Fibroblast of skin of left biceps (primary cell): Measurements from ENCODE around the gene MAD2L1.

Source experiments
- DNase-seq, 2 experiments: peaks; one replicate each; pipeline ENCODE4 v3.0.0-alpha.2; 2013; ENCODE audit warnings: low read depth in 2 of 2

The MAD2L1 gene

GRCh38 chr4:120059036-120059435 lies 7.6 kb downstream of the MAD2L1 start:
- no peak for DNase-seq

GRCh38 chr4:120057416-120057815 lies 9.2 kb downstream of the MAD2L1 start:
- no peak for DNase-seq

GRCh38 chr4:120056246-120056645 lies 10.4 kb downstream of the MAD2L1 start:
- DNase-seq, result no peak

GRCh38 chr4:120055795-120056194 lies 10.9 kb downstream of the MAD2L1 start:
- DNase-seq, result no peak

GRCh38 chr4:120055162-120055561 lies 11.5 kb downstream of the MAD2L1 start:
- DNase-seq, result no peak

- DNase-seq, result no peak
Observed at GRCh38 chr4:120053911-120054310, 12.7 kb downstream of the MAD2L1 start.

GRCh38 chr4:120052856-120053255 lies 13.8 kb downstream of the MAD2L1 start:
- DNase-seq, result peak; percentile 64 to 67

GRCh38 chr4:120051253-120051652 lies 15.4 kb downstream of the MAD2L1 start:
- no peak for DNase-seq

GRCh38 chr4:120049732-120050494 lies 16.7 kb downstream of the MAD2L1 start:
- peak; percentile 52 to 53 for DNase-seq

GRCh38 chr4:120043828-120044227 lies 22.8 kb downstream of the MAD2L1 start:
- no peak for DNase-seq

- no peak for DNase-seq
Observed at GRCh38 chr4:120037411-120037810, 29.2 kb downstream of the MAD2L1 start.

- no peak for DNase-seq
Observed at GRCh38 chr4:120034913-120035312, 31.7 kb downstream of the MAD2L1 start.

GRCh38 chr4:120026853-120027252 lies 39.8 kb downstream of the MAD2L1 start:
- DNase-seq, result no peak

GRCh38 chr4:120025516-120025915 lies 41.1 kb downstream of the MAD2L1 start:
- DNase-seq, result no peak

- DNase-seq, result no peak
Observed at GRCh38 chr4:120018786-120019185, 47.9 kb downstream of the MAD2L1 start.

GRCh38 chr4:120017939-120018692 lies 48.5 kb downstream of the MAD2L1 start:
- DNase-seq, result no peak

- DNase-seq, result no peak
Observed at GRCh38 chr4:120011725-120012124, 54.9 kb downstream of the MAD2L1 start.

- no peak for DNase-seq
Observed at GRCh38 chr4:120010646-120011045, 56.0 kb downstream of the MAD2L1 start.

GRCh38 chr4:120009731-120010130 lies 56.9 kb downstream of the MAD2L1 start:
- no peak for DNase-seq

- DNase-seq, result no peak
Observed at GRCh38 chr4:120008957-120009356, 57.7 kb downstream of the MAD2L1 start.

- DNase-seq, result no peak
Observed at GRCh38 chr4:120007896-120008436, 58.7 kb downstream of the MAD2L1 start.

GRCh38 chr4:120007191-120007871 lies 59.3 kb downstream of the MAD2L1 start:
- DNase-seq, result peak; percentile 90 to 92
